Activated CD8-positive, alpha-beta memory T cell treated with anti-CD3 and anti-CD28 coated beads, Interleukin-2, amount 50 U/mL, for 4 hours (primary cell): ENCODE measurements around the gene TNS1.

Source experiments
- DNase-seq: peaks from one replicate; pipeline ENCODE4 v3.0.0-alpha.2; 2020

TNS1 gene

GRCh38 chr2:217997510-217997909, 5.3 kb downstream of the TNS1 start:
- no peak for DNase-seq

- DNase-seq, result no peak
Observed at GRCh38 chr2:217996361-217996760, 6.4 kb downstream of the TNS1 start.

- DNase-seq, result no peak
Observed at GRCh38 chr2:217995731-217996231, 7.0 kb downstream of the TNS1 start.

- DNase-seq, result no peak
Observed at GRCh38 chr2:217994776-217995274, 8.0 kb downstream of the TNS1 start.

GRCh38 chr2:217993817-217994463, 8.9 kb downstream of the TNS1 start:
- peak; percentile 59 for DNase-seq

- no peak for DNase-seq
Observed at GRCh38 chr2:217993138-217993537, 9.7 kb downstream of the TNS1 start.

- no peak for DNase-seq
Observed at GRCh38 chr2:217992061-217992460, 10.7 kb downstream of the TNS1 start.

GRCh38 chr2:217990791-217991465, 11.9 kb downstream of the TNS1 start:
- DNase-seq, result no peak

GRCh38 chr2:217990389-217990788, 12.4 kb downstream of the TNS1 start:
- DNase-seq, result no peak

- no peak for DNase-seq
Observed at GRCh38 chr2:217989221-217989948, 13.4 kb downstream of the TNS1 start.

GRCh38 chr2:217988840-217989204, 14.0 kb downstream of the TNS1 start:
- DNase-seq, result no peak

- peak; percentile 63 for DNase-seq
Observed at GRCh38 chr2:217988014-217988839, 14.6 kb downstream of the TNS1 start.

GRCh38 chr2:217987391-217987790, 15.4 kb downstream of the TNS1 start:
- no peak for DNase-seq

- no peak for DNase-seq
Observed at GRCh38 chr2:217986256-217986961, 16.4 kb downstream of the TNS1 start.

GRCh38 chr2:217983276-217984233, 19.2 kb downstream of the TNS1 start:
- no peak for DNase-seq

- no peak for DNase-seq
Observed at GRCh38 chr2:217981971-217982370, 20.8 kb downstream of the TNS1 start.

- no peak for DNase-seq
Observed at GRCh38 chr2:217981084-217981730, 21.6 kb downstream of the TNS1 start.

GRCh38 chr2:217980591-217980990, 22.2 kb downstream of the TNS1 start:
- DNase-seq, result no peak

- no peak for DNase-seq
Observed at GRCh38 chr2:217980036-217980435, 22.8 kb downstream of the TNS1 start.

- DNase-seq, result no peak
Observed at GRCh38 chr2:217979151-217979811, 23.5 kb downstream of the TNS1 start.
